Measurements from ENCODE around the gene EEF1A2. TPM values are rescaled to one million over a fixed set of nuclear protein-coding genes. Genes with fewer than 3 reads are reported as not detected.

The EEF1A2 gene
- total RNA-seq, 1 experiment from 2014 or later: 26.0 TPM

DNA sequence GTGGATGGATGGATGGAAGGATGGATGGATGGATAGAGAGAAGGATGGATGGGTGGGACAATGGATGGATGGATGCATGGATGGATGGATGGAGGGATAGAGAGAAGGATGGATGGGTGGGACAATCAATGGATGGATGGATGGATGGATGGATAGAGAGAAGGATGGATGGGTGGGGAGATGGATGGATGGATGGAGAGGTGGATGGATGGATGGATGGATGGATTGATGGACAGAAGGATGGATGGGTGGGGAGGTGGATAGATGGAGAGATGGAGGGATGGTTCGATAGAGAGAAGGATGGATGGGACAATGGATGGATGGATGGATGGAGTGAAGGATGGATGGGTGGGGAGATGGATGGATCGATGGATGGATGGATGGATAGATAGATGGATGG lies 6.4 kb downstream of the EEF1A2 start:
- CTCF ChIA-PET: no interaction called here
- Mint-ChIP-seq H3K9me3 (peaks cover 9% of the 10 kb centered on the region), H3K4me3 (no peak overlapping the region), H3K27me3 (ENCODE audit: low read depth) (peaks cover 38% of the 10 kb centered on the region), H3K27ac (no peak overlapping the region), H3K36me3 (peaks cover 16% of the 10 kb centered on the region), H3K4me1 (peaks cover 7% of the 10 kb centered on the region)
- ATAC-seq: no peak
- TF ChIP-seq, protein P1, sequence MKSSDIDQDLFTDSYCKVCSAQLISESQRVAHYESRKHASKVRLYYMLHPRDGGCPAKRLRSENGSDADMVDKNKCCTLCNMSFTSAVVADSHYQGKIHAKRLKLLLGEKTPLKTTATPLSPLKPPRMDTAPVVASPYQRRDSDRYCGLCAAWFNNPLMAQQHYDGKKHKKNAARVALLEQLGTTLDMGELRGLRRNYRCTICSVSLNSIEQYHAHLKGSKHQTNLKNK (CRISPR knock-in tag; IDR thresholded peaks at IDR 0.05): no peak
- TF ChIP-seq, protein P2, sequence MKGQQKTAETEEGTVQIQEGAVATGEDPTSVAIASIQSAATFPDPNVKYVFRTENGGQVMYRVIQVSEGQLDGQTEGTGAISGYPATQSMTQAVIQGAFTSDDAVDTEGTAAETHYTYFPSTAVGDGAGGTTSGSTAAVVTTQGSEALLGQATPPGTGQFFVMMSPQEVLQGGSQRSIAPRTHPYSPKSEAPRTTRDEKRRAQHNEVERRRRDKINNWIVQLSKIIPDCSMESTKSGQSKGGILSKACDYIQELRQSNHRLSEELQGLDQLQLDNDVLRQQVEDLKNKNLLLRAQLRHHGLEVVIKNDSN (CRISPR knock-in tag; IDR thresholded peaks at IDR 0.05): no peak
- TF ChIP-seq, protein P3, sequence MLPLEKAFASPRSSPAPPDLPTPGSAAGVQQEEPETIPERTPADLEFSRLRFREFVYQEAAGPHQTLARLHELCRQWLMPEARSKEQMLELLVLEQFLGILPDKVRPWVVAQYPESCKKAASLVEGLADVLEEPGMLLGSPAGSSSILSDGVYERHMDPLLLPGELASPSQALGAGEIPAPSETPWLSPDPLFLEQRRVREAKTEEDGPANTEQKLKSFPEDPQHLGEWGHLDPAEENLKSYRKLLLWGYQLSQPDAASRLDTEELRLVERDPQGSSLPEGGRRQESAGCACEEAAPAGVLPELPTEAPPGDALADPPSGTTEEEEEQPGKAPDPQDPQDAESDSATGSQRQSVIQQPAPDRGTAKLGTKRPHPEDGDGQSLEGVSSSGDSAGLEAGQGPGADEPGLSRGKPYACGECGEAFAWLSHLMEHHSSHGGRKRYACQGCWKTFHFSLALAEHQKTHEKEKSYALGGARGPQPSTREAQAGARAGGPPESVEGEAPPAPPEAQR (CRISPR knock-in tag; IDR thresholded peaks at IDR 0.05): no peak
- TF ChIP-seq ZNF219 (CRISPR knock-in tag; IDR thresholded peaks at IDR 0.05; ENCODE audit: borderline replicate concordance) (no peak), KAT7 (CRISPR knock-in tag; IDR thresholded peaks at IDR 0.05; ENCODE audit: borderline replicate concordance) (no peak), NR2C2 (CRISPR knock-in tag; IDR thresholded peaks at IDR 0.05) (no peak), FOXK1 (CRISPR knock-in tag; IDR thresholded peaks at IDR 0.05) (no peak)
- TF ChIP-seq, protein P4, sequence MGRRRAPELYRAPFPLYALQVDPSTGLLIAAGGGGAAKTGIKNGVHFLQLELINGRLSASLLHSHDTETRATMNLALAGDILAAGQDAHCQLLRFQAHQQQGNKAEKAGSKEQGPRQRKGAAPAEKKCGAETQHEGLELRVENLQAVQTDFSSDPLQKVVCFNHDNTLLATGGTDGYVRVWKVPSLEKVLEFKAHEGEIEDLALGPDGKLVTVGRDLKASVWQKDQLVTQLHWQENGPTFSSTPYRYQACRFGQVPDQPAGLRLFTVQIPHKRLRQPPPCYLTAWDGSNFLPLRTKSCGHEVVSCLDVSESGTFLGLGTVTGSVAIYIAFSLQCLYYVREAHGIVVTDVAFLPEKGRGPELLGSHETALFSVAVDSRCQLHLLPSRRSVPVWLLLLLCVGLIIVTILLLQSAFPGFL (CRISPR knock-in tag; IDR thresholded peaks at IDR 0.05; ENCODE audit: borderline replicate concordance): no peak
- no peak for DNase-seq (ENCODE audit: low spot score)
- POLR2A ChIA-PET: no interaction called here

DNA sequence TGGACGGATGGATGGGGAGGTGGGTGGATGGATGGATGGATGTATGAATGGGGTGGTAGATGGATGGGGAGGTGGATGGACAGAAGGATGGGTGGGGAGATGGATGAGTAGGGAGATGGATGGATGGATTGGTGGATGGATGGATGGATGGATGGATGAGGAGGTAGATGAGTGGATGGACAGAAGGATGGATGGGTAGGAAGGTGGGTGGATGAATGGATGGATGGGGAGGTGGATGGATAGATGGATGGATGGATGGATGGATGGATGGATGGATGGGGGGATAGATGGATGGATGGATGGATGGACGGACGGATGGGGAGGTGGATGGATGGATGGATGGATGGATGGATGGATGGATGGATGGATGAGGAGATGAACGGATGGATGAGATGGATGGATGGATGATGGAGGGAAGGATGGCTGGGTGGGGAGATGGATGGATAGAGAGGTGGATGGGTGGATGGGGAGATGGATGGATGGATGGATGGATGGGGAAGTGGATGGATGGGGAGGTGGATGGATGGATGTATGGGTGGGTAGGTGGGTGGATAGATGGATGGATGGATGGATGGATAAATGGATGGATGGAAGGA lies 7.2 kb downstream of the EEF1A2 start:
- ATAC-seq: no peak
- no peak for DNase-seq (ENCODE audit: low spot score)
- POLR2A ChIA-PET: no interaction called here
- peaks cover 9% of the 10 kb centered on the region for H3K9me3 Mint-ChIP-seq
- peaks cover 3% of the 10 kb centered on the region for H3K4me1 Mint-ChIP-seq
- H3K27me3 Mint-ChIP-seq (ENCODE audit: low read depth): peaks cover 34% of the 10 kb centered on the region
- CTCF ChIA-PET: no interaction called here
- H3K27ac Mint-ChIP-seq: no peak overlapping the region
- H3K4me3 Mint-ChIP-seq: no peak overlapping the region
- TF ChIP-seq, protein P5, sequence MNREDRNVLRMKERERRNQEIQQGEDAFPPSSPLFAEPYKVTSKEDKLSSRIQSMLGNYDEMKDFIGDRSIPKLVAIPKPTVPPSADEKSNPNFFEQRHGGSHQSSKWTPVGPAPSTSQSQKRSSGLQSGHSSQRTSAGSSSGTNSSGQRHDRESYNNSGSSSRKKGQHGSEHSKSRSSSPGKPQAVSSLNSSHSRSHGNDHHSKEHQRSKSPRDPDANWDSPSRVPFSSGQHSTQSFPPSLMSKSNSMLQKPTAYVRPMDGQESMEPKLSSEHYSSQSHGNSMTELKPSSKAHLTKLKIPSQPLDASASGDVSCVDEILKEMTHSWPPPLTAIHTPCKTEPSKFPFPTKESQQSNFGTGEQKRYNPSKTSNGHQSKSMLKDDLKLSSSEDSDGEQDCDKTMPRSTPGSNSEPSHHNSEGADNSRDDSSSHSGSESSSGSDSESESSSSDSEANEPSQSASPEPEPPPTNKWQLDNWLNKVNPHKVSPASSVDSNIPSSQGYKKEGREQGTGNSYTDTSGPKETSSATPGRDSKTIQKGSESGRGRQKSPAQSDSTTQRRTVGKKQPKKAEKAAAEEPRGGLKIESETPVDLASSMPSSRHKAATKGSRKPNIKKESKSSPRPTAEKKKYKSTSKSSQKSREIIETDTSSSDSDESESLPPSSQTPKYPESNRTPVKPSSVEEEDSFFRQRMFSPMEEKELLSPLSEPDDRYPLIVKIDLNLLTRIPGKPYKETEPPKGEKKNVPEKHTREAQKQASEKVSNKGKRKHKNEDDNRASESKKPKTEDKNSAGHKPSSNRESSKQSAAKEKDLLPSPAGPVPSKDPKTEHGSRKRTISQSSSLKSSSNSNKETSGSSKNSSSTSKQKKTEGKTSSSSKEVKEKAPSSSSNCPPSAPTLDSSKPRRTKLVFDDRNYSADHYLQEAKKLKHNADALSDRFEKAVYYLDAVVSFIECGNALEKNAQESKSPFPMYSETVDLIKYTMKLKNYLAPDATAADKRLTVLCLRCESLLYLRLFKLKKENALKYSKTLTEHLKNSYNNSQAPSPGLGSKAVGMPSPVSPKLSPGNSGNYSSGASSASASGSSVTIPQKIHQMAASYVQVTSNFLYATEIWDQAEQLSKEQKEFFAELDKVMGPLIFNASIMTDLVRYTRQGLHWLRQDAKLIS (CRISPR knock-in tag; IDR thresholded peaks at IDR 0.05; ENCODE audit: borderline replicate concordance): no peak
- TF ChIP-seq FOXP1 (CRISPR knock-in tag; IDR thresholded peaks at IDR 0.05; ENCODE audit: borderline replicate concordance): no peak
- TF ChIP-seq, protein P6, sequence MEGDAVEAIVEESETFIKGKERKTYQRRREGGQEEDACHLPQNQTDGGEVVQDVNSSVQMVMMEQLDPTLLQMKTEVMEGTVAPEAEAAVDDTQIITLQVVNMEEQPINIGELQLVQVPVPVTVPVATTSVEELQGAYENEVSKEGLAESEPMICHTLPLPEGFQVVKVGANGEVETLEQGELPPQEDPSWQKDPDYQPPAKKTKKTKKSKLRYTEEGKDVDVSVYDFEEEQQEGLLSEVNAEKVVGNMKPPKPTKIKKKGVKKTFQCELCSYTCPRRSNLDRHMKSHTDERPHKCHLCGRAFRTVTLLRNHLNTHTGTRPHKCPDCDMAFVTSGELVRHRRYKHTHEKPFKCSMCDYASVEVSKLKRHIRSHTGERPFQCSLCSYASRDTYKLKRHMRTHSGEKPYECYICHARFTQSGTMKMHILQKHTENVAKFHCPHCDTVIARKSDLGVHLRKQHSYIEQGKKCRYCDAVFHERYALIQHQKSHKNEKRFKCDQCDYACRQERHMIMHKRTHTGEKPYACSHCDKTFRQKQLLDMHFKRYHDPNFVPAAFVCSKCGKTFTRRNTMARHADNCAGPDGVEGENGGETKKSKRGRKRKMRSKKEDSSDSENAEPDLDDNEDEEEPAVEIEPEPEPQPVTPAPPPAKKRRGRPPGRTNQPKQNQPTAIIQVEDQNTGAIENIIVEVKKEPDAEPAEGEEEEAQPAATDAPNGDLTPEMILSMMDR (IDR thresholded peaks at IDR 0.05): no peak
- H3K36me3 Mint-ChIP-seq: peaks cover 16% of the 10 kb centered on the region

DNA sequence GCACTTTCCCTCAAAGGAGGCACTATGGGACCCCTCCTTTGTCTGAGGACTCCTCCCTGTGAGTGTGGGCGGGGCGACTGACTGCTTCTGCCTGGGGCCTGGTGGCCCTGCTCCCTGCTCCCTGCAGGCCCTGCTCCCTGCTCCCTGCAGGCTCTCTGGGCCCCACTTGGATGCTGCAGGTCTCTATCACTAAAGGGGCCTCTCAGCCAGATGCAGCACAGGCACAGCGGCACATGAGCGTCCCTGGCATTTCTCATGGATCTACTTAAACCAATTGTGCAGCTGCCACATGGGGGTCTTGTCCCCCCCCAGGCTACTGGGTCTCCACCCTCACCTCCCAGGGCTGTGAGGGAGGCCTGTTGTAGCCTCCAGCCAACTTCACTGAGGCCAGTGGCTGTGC lies 7.8 kb downstream of the EEF1A2 start:
- POLR2A ChIA-PET: no interaction called here
- Mint-ChIP-seq H3K36me3 (peaks cover 16% of the 10 kb centered on the region), H3K4me1 (no peaks in the 10 kb centered on the region), H3K9me3 (peaks cover 12% of the 10 kb centered on the region), H3K27me3 (ENCODE audit: low read depth) (peaks cover 28% of the 10 kb centered on the region), H3K27ac (no peak overlapping the region), H3K4me3 (no peak overlapping the region)
- ATAC-seq (no peak), DNase-seq (ENCODE audit: low spot score) (no peak)
- CTCF ChIA-PET: no interaction called here
- TF ChIP-seq, protein P7, sequence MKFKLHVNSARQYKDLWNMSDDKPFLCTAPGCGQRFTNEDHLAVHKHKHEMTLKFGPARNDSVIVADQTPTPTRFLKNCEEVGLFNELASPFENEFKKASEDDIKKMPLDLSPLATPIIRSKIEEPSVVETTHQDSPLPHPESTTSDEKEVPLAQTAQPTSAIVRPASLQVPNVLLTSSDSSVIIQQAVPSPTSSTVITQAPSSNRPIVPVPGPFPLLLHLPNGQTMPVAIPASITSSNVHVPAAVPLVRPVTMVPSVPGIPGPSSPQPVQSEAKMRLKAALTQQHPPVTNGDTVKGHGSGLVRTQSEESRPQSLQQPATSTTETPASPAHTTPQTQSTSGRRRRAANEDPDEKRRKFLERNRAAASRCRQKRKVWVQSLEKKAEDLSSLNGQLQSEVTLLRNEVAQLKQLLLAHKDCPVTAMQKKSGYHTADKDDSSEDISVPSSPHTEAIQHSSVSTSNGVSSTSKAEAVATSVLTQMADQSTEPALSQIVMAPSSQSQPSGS (CRISPR knock-in tag; IDR thresholded peaks at IDR 0.05; ENCODE audit: borderline replicate concordance, low read depth): no peak
- no peak for TF ChIP-seq JAZF1 (CRISPR knock-in tag; IDR thresholded peaks at IDR 0.05)
- no peak for TF ChIP-seq FOXK1 (CRISPR knock-in tag; IDR thresholded peaks at IDR 0.05)
- TF ChIP-seq, protein P8, sequence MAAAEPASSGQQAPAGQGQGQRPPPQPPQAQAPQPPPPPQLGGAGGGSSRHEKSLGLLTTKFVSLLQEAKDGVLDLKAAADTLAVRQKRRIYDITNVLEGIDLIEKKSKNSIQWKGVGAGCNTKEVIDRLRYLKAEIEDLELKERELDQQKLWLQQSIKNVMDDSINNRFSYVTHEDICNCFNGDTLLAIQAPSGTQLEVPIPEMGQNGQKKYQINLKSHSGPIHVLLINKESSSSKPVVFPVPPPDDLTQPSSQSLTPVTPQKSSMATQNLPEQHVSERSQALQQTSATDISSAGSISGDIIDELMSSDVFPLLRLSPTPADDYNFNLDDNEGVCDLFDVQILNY (CRISPR knock-in tag; IDR thresholded peaks at IDR 0.05): no peak
- TF ChIP-seq RELA (CRISPR knock-in tag; IDR thresholded peaks at IDR 0.05; ENCODE audit: borderline replicate concordance): no peak
- TF ChIP-seq MYBL2 (CRISPR knock-in tag; IDR thresholded peaks at IDR 0.05): no peak
- TF ChIP-seq, protein P9, sequence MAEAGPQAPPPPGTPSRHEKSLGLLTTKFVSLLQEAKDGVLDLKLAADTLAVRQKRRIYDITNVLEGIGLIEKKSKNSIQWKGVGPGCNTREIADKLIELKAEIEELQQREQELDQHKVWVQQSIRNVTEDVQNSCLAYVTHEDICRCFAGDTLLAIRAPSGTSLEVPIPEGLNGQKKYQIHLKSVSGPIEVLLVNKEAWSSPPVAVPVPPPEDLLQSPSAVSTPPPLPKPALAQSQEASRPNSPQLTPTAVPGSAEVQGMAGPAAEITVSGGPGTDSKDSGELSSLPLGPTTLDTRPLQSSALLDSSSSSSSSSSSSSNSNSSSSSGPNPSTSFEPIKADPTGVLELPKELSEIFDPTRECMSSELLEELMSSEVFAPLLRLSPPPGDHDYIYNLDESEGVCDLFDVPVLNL (CRISPR knock-in tag; IDR thresholded peaks at IDR 0.05; ENCODE audit: borderline replicate concordance, low read depth): no peak
- TF ChIP-seq CREM (CRISPR knock-in tag; IDR thresholded peaks at IDR 0.05): no peak

All from WTC11 (cell line).